ENCODE data around the gene PARVA. TPM values are rescaled to one million over a fixed set of nuclear protein-coding genes. Genes with fewer than 3 reads are reported as not detected.

PARVA gene
- total RNA-seq, 1 donor from 2014 or later, result 26.3 TPM

DNA sequence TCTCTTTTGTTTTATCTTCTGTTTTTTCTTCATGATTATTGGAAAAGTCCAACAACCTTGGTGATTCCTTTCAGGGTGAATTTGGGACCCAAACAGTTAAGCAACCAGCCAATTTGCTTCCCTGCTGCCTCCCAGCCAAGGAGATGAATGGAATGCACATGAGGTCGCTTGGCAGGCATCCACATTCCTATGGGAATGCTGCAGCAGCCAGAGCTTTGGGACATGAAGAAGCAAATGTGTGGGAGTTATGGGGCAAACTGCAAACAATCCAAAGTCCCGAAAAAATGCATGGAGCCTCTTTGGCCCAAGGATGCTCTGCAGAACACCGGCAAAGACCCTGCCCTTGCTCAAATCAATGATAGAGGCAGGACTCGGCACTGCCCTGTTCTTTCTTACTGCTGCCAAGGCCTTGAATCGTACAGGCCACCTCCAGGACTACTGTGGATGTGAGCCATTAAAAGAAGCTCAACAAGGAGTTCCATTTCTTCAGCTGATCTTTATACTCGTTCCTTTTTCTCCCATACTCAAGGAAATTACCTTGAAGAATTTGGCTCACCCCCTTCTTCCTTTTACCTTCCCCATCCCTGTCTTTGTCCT lies 179.5 kb downstream of the PARVA start:
- peak; percentile 95 for DNase-seq

DNA sequence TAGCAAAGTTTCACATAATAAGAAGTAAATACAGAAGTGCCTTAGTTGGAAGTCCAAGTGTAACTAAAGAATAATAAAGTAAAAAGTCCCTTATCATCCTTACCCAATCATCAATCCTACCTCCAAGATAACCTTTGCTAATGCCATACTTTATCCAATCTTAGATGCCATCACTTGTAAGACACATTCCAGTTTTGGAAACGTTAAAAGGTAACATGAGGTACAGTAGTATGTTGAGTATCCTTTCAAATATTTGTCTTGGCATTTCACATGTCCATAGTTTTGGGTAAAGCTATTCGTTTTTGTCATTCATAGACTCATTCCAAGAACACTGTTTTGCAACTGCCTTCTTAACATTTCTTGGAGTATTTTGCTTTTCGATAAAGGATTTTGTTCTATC lies 181.6 kb downstream of the PARVA start:
- no peak for DNase-seq

DNA sequence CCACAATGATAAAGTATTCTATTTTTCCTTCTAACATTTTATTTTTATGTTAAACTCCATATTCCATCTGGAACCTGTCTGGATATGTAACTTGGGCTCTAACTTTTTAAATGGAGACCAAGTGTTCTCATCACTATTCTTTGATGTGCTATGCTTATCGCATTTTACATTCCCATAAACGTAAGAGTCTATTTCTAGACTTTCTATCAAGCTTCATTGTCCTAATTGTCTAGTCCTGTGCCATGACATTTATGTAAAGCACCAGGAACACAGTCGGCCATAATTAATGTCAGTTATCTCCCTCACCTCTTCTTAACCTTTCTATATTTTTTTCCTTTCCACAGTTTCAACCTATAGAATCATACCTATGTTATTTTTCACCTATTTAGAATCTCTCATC lies 183.0 kb downstream of the PARVA start:
- no peak for DNase-seq

DNA sequence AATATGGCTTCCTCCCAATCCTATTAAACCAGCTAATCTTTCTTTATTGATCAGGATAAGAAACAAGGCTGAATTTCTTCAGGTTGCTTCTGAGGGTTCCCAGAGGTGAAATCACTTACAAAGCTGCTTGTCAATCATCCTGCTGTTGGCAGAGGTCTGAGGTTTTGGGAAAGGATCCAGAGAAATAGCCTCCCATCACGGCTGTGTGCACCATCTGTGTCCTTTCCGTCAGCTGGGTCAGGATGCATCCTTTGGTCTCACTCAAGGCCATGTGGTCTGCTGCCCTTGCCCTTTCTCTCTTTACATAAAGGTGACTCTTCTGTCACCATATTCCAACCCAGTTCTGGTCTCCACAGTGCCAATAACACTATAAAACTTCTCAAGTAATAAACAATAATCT lies 183.5 kb downstream of the PARVA start:
- no peak for DNase-seq

DNA sequence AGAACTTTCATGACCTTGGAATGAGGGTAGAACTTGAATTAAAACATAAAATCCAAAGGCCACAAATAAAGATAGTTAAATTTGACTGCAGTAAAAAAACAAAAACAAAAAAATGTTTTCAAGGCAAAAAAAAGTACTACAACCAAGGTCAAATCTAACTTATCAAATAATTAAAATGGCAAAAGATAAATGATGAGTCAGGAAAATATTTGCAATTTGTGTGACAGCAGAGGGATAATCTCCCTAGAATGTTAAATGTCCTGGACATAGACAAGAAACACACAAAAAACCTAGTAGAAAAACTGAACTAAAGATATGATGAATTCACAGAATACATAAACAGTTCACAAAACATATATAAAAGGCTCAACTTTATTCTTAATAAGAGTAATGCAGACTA lies 186.6 kb downstream of the PARVA start:
- DNase-seq, result no peak

DNA sequence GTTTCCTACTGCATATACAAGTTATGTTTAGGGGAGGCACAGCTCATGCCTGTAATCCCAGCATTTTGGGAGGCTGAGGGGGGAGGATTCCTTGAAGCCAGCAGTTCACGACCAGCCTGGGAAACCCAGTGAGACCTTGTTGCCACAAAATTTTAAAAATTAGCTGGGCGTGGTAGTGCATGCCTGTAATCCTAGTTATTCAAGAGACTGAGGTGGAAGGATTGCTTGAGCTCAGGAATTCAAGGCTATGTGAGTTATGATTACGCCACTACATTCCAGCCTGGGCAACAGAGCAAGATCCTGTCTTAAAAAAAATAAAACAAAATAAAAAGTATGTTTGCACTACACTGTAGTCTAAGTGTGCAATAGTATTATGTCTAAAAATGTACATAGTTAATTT lies 188.0 kb downstream of the PARVA start:
- no peak for DNase-seq

DNA sequence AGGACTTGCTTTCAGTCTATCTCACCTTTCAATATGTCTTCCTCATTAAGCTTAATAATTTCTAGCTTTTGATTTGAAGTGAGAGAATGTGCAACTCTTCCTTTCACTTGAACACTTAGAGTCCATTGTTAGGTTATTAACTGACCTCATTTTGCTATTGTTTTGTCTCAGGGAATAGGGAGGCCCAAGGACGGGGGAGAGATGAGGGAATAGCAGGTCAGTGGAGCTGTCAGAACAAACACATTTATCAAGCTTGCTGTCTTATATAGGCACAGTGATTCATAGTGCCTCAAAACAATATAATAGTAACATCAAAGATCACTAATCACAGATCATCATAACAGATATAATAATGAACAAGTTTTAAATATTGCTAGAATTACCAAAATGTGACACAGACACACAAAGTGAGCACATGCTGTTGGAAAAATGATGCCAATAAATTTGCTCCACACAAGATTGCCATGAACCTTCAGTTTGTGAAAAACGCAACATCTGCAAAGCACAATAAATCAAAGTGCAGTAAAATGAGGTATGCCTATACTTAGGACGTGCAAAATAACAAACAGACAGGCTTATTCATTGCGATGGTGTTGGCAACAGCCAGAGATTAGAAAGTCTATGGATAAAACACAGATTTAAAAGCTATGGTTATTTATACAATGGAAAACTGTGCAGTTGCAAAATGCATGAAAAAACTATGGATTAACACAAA lies 190.5 kb downstream of the PARVA start:
- DNase-seq, result no peak

DNA sequence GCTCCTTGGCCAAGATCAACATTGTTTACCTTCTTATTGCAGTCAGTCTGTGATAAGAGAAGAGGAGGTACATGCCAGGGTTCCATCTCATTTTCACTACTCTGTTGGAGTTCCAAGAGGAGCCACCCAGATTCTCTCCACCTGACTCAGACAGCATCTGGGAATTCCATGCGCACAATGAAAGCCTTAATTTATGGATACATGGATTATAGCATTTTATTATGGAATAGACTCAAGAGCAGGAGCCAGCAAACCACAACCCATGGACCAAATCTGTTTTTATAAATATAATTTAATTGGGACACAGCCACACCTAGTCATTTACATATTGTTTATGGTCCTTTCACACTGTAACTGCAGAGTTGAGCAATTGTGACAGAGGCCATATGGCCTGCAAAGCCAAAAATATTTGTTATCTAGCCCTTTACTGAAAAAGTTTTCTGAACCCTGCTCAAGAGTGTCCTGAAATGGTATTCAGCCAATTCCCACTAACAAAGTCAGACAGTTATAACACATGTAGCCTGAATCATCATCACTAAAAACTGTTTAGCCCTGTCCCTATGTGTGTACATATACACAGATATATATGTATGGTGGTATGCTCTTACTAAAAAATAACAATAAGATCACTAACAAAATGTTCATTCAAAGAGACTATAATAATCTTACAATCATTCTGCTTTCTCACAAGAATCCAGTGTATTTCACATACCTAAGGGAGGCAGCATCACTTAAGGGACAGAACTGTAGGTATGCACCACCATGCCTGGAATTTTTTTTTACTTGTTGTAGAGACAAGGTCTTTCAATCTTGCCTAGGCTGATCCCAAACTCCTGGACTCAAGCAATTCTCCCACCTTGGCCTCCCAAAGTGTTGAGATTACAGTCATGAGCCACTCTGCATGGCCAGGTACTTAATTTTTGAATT lies 192.4 kb downstream of the PARVA start:
- no peak for DNase-seq

DNA sequence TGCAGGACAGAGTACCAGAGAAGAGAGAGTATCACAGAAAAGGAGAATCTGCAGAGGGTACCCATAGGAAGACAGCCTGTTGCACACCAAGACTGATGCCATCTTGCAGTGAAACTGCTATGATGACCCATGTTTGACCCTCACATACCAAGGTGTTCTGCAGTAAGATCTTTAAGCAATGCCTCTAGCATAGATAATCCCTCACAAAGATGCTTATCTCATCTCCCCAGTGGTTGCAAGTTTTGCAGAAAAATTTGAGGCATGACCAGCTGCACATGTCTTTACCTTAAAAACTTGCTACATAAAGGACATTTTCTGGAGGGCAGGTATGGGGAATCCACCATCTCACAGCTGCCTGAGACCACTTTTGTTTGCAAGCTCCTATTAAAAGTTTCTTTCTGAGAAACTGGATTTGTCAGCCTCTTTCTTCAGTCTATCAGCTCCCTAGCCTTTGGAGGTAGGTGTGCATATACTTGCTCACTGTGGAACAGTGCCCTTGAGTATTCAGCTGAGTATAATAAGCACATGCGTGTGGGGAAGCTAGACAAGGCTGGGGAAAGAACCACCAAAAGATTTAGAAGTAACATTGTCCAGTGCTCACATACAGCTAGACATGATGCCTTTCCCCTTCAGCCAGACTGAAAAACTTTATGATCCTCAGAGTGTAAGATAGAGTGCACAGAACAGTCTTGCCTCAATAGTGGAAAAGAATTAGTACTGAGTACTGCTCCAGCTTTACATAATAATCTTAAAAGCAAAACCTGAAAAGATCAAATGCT lies 196.5 kb downstream of the PARVA start:
- no peak for DNase-seq

DNA sequence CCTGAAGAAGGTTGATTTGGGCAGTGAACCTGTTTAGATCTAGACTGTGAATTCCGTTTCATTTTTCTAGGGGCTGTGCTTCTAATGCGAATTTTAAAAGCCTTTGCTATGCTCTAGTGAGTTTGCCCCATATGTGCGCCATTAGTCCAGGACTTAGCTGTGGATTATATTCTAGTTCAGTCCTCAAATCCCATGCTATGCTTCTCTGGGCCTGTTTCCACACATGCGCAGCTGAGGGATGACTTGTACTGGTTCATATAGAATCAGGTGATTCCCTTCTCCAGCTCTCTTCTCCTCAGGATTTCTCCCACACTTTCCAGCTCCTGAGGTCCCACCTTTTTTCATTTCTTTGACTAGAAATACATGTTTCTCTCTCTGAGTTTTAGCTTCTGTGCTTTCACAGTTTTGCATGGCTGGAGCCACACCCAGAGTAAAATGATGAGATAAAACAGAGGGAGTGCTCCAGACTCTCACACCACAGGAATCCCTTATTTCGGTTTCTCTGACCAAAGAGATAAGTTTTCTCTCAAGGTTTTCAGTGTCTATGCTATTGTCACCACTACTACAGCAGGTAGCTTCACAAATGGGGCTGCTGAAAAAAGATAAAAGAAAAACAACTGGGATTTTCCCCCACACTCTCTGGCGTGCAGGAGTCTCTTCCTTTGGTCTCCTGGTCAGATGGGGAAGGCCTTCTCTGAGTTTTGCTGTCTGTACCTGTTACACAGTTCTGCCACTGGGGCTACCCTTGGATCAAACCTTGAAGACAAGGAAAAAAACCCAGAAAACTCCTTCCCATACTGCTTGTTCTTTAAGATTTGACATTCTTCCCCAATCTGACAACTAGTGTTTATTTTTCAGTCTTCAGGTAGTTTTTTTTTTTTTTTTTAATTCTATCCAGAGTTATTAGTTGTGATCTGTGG lies 200.6 kb downstream of the PARVA start:
- no peak for DNase-seq

DNA sequence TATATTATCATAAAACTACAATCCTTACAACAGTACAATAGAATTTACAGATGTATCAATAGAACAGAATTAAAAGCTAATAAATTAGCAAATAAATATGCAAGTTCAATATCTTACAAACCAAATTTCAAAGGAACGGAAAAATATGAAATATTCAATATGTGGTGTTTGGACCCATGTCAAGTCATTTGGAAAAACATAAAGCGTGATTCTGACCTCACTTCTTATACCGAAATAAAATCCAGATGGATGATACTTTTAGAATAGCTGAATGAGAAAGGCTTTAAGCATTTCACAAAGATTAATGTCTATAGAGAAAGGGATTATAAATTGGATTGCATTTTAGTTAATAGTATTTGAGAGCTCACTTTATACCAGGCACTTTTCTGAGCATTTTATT lies 204.0 kb downstream of the PARVA start:
- DNase-seq, result no peak

DNA sequence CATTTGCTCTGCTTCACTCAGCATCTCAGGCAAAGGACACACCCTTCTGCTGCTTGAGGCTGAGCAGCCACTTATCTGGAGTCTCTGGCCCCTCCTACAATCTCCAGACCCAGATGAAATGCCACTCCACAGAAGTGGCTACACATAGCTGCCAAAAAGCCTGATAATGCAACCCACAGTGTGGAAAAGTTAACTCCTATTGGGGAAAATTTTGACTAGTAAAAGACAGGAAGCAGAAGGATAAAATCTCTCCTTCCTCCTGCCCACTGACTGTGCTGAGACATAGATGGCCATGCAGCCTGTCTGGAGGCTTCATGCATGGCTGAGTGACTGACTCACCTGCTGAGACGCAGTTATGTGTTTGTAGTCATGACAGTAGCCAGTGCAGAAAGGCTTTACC lies 204.6 kb downstream of the PARVA start:
- DNase-seq, result peak; percentile 38
